Activated CD8-positive, alpha-beta T cell treated with anti-CD3 and anti-CD28 coated beads for 36 hours (primary cell): ENCODE measurements around the gene DAZAP2. TPM values are rescaled to one million over a fixed set of nuclear protein-coding genes. Genes with fewer than 3 reads are reported as not detected.
A peak's percentile ranks its signal among the peaks of the same experiment; 100 is the strongest.
"Not testable (repeated sequence)": the region's sequence is repeated elsewhere in the genome, so short reads cannot be mapped to it uniquely, and the experiment has no call there.

ENCODE experiments used
- ATAC-seq: fragments of 200-7000 bp; cut with Tn5 transposase; one replicate; pipeline ENCODE4 v1.10.0; 2021; ENCODE audit warnings: mild to moderate bottlenecking, moderate library complexity
- CTCF ChIA-PET: fragments of 350-600 bp; sonication (Branson Sonifier 250); formaldehyde crosslinking; loops from one replicate; lab custom pipeline; 2021; ENCODE audit warnings: antibody characterized with exemption; lab: Charles Lee
- POLR2A ChIA-PET: fragments of 350-600 bp; sonication (Branson Sonifier 250); formaldehyde crosslinking; loops from one replicate; lab custom pipeline; 2021; ENCODE audit warnings: antibody characterized with exemption; lab: Charles Lee
- DNase-seq: peaks from one replicate; pipeline ENCODE4 v3.0.0-alpha.2; 2020
- H3K27ac Mint-ChIP-seq: one replicate; pipeline ENCODE4 v1.8.0; 2021; ENCODE audit warnings: mild to moderate bottlenecking, mixed read lengths
- H3K27me3 Mint-ChIP-seq: one replicate; pipeline ENCODE4 v1.8.0; 2021; ENCODE audit warnings: mixed read lengths
- H3K36me3 Mint-ChIP-seq: one replicate; pipeline ENCODE4 v1.8.0; 2021; ENCODE audit warnings: low read depth, mixed read lengths
- H3K4me1 Mint-ChIP-seq: one replicate; pipeline ENCODE4 v1.8.0; 2021; ENCODE audit warnings: low read depth, mixed read lengths
- H3K4me3 Mint-ChIP-seq: one replicate; pipeline ENCODE4 v1.8.0; 2021; ENCODE audit warnings: mild to moderate bottlenecking, moderate library complexity, mixed read lengths
- H3K9me3 Mint-ChIP-seq: one replicate; pipeline ENCODE4 v1.8.0; 2021; ENCODE audit warnings: mixed read lengths
- CTCF ChIP-seq: fragments of 200-600 bp; IDR thresholded peaks from one replicate; pipeline ENCODE4 v1.8.0; 2022; ENCODE audit warnings: antibody characterized with exemption, mild to moderate bottlenecking
- intact Hi-C: fragments of 100-400 bp; cut with micrococcal nuclease; formaldehyde crosslinking; loops from one replicate; pipeline ENCODE4 v1.10.0; 2022
- total RNA-seq, 2 experiments: library from RNA; stranded (reverse); gene quantifications; one replicate each; pipeline ENCODE4 v1.2.3, GENCODE V29; 2021

The DAZAP2 gene
- total RNA-seq, 2 experiments from 2014 or later = 91.7 to 98.3 TPM

DNA sequence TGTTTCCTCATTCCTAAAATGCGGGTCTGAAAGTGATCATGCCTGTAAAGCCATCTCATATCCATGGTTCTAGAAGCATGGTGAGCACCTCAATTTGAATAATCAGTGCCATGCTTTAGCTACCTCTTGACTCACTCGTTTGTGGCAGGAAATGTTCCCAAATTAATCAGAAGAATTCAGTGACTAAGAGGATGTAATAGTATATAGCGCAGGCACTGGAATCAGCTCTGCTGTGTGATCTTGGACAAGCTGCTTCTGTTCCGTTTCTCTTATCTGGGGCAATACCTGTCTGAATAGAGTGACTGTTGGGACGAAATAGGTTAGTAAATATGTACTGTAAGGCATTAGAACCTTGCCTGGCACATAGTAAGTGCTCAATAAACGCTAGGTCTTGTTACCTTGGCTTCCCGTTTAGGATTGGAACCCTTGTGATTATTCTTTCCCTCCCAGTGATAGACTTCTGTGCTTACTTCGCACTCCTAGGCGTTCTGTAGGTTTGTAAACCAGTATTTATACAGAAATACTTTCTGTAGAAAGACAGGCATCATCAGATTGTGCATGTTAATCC, 32.4 kb downstream of the DAZAP2 start:
- ATAC-seq (peak; percentile 33), DNase-seq (no peak)
- intact Hi-C loops = no loop called here
- Mint-ChIP-seq H3K4me3 (peak overlapping the region; percentile 86), H3K36me3 (no peaks in the 10 kb centered on the region), H3K27ac (peak overlapping the region; percentile 57), H3K4me1 (peaks cover 19% of the 10 kb centered on the region), H3K9me3 (no peaks in the 10 kb centered on the region), H3K27me3 (peaks cover 6% of the 10 kb centered on the region)
- POLR2A ChIA-PET = interaction anchor here (1.2 to 2.2 kb wide), 2 partner anchors 10 to 70 kb away, joined by 5 to 7 read pairs; no protein-coding TSS in a partner anchor
- CTCF ChIA-PET = interaction anchor here (0.6 to 7.4 kb wide), 5 partner anchors 53 to 416 kb away, joined by 3 to 117 read pairs (median 3); partner anchors contain the start of genes BIN2 and LETMD1
- TF ChIP-seq CTCF = no peak

- POLR2A ChIA-PET = interaction anchor here (0.6 kb wide), 1 partner anchor 285 kb away, joined by 3 read pairs; no protein-coding TSS in a partner anchor
- H3K4me3 Mint-ChIP-seq = not testable (repeated sequence)
Measured at GRCh38 chr12:51272810-51273209, 34.2 kb downstream of the DAZAP2 start.

GRCh38 chr12:51275088-51275487, 36.5 kb downstream of the DAZAP2 start:
- ATAC-seq (no peak), DNase-seq (no peak)
- intact Hi-C loops = no loop called here
- peaks cover 12% of the 10 kb centered on the region for H3K4me1 Mint-ChIP-seq
- peaks cover 4% of the 10 kb centered on the region for H3K27me3 Mint-ChIP-seq
- H3K9me3 Mint-ChIP-seq = no peaks in the 10 kb centered on the region
- ChIA-PET POLR2A (interaction anchor here (0.6 to 1.0 kb wide), 2 partner anchors 48 to 61 kb away, joined by 3 read pairs; no protein-coding TSS in a partner anchor), CTCF (interaction anchor here (1.5 to 2.2 kb wide), 2 partner anchors 12 to 66 kb away, joined by 4 to 7 read pairs; no protein-coding TSS in a partner anchor)
- no peak overlapping the region for H3K27ac Mint-ChIP-seq
- no peaks in the 10 kb centered on the region for H3K36me3 Mint-ChIP-seq
- no peak for TF ChIP-seq CTCF
- H3K4me3 Mint-ChIP-seq = no peak overlapping the region

More at GRCh38 chr12:51272810-51273209, 34.2 kb downstream of the DAZAP2 start:
- H3K9me3 Mint-ChIP-seq, H3K27me3 Mint-ChIP-seq, H3K27ac Mint-ChIP-seq, DNase-seq, ATAC-seq, H3K36me3 Mint-ChIP-seq, intact Hi-C loops: not testable (repeated sequence)
- CTCF ChIA-PET = interaction anchor here (7.4 kb wide), 1 partner anchor 68 kb away, joined by 117 read pairs; no protein-coding TSS in a partner anchor
- peaks cover 17% of the 10 kb centered on the region for H3K4me1 Mint-ChIP-seq

DNA sequence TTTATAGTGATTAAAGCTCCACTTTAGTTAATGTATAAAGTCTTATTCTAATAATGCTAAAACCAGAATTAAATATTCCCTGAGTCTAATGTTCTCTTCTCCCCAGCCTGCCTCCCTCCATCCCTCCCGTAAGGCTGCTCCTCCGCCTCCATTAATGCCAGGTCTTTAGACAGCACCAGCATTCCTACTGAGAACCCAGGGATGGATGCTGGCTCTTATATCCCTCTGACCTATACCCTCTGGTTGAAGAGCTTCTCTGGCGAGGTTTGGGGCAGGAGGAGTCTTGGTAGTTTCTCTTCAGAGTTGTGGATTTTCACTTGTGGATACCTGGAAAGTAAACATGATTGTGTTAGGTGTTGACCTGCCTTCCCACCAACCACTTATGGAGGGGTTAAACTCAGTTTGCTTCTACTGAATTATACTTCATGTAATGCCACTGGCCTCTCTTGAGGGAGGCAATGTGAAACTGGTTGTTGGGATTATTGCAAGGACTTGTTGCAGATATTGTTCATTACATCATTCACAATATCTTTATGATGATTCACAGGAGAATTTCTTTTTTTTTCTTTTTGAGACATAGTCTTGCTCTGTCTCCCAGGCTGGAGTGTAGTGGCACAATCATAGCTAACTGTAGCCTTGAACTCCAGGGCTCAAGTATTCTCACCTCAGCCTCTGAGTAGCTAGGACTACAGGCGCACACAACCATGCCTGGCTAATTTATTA, 42.7 kb downstream of the DAZAP2 start:
- H3K36me3 Mint-ChIP-seq = peaks cover 12% of the 10 kb centered on the region
- peak overlapping the region; percentile 71 for H3K27ac Mint-ChIP-seq

More for the DNA sequence above, 42.7 kb downstream of the DAZAP2 start:
- ATAC-seq (no peak), DNase-seq (no peak)
- POLR2A ChIA-PET = interaction anchor here (1.0 kb wide), 1 partner anchor 42 kb away, joined by 3 read pairs; the partner anchor contains the start of gene DAZAP2
- Mint-ChIP-seq H3K4me1 (peaks cover 6% of the 10 kb centered on the region), H3K4me3 (no peak overlapping the region), H3K9me3 (no peaks in the 10 kb centered on the region), H3K27me3 (no peaks in the 10 kb centered on the region)
- CTCF ChIA-PET = interaction anchor here (1.0 to 2.4 kb wide), 4 partner anchors 12 to 139 kb away, joined by 3 to 11 read pairs (median 3); partner anchors contain the start of gene SMAGP
- no peak for TF ChIP-seq CTCF
- intact Hi-C loops = no loop called here
